ENCODE data around the gene DISP1.

Gene DISP1

DNA sequence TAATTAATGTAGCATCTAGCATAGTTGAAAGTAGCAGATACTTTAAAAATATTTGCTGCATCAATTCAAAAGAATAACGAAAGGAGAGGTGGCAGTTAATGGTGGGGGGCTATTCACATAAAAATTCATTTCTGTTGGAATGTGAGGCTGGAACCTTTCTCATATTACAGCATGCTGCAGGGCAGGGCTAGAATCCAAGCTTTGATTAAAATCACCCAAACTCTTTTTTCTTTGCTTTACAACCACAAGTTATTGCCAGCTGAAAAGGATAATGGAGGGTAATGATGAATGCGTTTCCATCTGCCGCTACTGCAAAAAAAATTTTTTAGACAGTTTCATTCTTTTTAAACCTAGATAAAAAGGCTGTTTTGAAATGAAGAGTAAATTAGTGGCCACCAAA lies 9.8 kb downstream of the DISP1 start:
- TF ChIP-seq, protein P1, sequence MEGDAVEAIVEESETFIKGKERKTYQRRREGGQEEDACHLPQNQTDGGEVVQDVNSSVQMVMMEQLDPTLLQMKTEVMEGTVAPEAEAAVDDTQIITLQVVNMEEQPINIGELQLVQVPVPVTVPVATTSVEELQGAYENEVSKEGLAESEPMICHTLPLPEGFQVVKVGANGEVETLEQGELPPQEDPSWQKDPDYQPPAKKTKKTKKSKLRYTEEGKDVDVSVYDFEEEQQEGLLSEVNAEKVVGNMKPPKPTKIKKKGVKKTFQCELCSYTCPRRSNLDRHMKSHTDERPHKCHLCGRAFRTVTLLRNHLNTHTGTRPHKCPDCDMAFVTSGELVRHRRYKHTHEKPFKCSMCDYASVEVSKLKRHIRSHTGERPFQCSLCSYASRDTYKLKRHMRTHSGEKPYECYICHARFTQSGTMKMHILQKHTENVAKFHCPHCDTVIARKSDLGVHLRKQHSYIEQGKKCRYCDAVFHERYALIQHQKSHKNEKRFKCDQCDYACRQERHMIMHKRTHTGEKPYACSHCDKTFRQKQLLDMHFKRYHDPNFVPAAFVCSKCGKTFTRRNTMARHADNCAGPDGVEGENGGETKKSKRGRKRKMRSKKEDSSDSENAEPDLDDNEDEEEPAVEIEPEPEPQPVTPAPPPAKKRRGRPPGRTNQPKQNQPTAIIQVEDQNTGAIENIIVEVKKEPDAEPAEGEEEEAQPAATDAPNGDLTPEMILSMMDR (IDR thresholded peaks at IDR 0.05; ENCODE audit: insufficient read depth, low read depth, low read length, missing control alignments) = no peak
- DNase-seq (ENCODE audit: low read depth) = no peak
- no peak overlapping the region for H3K4me3 ChIP-seq (ENCODE audit: low read length)

DNA sequence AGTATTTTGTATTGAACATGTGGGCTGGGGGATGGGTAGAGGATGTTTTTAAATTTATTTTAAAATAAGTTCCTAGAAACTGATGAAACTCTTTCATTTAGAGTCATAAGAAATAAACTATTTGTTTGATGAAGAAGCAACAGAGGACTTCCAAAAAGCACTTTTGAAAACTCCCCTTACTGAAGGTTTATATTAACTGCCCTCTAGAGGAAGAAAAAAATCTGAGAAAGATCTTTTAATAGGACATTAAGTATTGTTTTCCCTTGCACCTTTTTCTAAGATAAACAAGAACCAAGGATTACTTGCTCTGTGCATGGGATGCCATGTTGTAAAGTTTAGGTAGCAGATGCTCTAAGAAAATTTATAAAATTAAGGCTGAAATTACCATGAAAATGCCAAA lies 14.1 kb downstream of the DISP1 start:
- TF ChIP-seq, protein P1 (IDR thresholded peaks at IDR 0.05; ENCODE audit: insufficient read depth, low read depth, low read length, missing control alignments) = peak; percentile 17
- no peak for DNase-seq (ENCODE audit: low read depth)
- no peak overlapping the region for H3K4me3 ChIP-seq (ENCODE audit: low read length)

DNA sequence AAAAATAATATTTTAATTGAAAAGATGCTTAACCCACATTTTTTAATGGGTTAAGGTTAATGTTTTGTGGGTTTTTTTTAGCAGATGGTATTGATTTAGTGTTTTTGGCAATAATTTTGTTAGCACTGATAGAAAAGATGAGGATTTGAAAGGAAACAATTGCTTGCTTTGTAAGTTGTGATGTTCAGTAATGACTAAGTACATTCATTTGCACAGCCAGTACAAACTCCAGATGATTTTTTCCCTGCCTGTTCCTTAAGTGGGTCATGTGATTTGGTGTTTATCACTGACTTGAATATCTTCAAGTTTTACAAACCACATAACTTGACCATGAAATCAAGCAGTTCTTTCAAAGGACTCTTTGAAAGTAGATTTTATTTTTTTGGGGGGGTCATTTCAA lies 15.0 kb downstream of the DISP1 start:
- no peak for DNase-seq (ENCODE audit: low read depth)
- TF ChIP-seq, protein P1 (IDR thresholded peaks at IDR 0.05; ENCODE audit: insufficient read depth, low read depth, low read length, missing control alignments) = no peak
- H3K4me3 ChIP-seq (ENCODE audit: low read length) = no peak overlapping the region

DNA sequence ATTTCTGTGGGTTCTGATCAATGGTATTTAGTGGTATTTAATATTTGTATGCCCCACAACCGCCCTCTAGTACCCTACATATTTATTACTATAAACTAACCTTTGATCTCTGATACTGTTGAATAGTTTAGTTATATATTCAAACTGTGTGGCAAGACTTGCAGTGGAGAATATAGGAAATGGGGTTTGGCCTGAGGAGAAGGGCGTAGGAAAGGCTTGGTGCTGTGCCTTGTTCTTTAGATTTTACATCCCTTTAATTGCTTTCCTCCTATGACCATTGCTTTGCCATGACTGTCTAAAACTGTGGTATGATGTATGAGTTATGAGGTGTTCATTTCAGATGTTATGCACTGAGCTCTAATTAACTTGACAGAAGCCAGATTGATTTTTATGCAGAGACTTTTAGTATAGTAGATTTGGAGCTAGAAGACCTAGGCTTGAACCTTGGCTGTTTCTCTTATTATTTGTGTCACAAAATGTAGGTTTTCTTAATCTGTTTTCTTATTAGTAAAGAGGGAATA lies 18.6 kb downstream of the DISP1 start:
- DNase-seq (ENCODE audit: low read depth) = no peak
- TF ChIP-seq, protein P1 (IDR thresholded peaks at IDR 0.05; ENCODE audit: insufficient read depth, low read depth, low read length, missing control alignments) = no peak
- no peak overlapping the region for H3K4me3 ChIP-seq (ENCODE audit: low read length)

DNA sequence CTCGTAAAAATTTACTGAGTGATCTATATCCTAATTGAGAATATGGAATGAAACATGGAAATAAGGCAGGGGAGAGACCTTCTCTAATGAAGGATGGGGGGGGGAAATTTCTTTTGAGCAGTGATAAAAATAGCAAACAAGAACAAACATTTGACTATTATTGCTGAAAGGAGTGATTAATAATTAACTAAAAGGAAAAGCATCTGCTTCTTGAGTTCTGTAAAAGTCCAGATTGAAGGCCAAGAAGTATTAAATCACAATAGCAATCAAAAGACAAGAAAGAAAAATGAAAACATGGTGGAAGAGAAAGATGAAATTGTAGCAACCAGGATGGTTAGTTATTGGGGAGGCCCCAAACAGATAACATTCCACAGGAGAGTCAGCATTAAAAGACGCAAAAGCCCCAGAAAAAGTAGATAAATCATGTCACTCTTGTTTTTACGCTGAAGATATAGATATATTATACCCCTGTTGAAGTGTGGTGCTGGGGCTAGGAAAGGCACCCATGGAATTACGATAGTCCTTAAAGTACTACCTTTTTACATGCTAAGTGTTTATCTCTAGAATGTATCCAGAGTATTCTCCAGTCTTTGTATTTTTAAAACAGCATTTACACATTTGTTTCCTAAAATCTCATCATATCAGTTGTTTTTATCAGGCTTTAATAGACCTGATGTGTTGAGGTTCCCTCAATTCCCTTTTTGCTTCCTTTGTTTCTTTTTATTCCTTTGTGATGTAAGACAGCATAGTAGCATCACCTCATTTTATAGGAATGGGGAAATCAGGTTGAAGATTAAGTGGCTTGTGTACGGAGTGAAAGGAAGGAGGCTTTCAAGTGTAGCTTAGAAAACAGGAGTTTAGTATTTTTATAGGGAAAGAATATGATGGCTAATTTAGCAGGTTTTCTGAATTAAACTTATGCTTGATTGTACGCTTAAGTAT lies 28.9 kb downstream of the DISP1 start:
- TF ChIP-seq, protein P1 (IDR thresholded peaks at IDR 0.05; ENCODE audit: insufficient read depth, low read depth, low read length, missing control alignments) = no peak
- no peak overlapping the region for H3K4me3 ChIP-seq (ENCODE audit: low read length)
- no peak for DNase-seq (ENCODE audit: low read depth)

DNA sequence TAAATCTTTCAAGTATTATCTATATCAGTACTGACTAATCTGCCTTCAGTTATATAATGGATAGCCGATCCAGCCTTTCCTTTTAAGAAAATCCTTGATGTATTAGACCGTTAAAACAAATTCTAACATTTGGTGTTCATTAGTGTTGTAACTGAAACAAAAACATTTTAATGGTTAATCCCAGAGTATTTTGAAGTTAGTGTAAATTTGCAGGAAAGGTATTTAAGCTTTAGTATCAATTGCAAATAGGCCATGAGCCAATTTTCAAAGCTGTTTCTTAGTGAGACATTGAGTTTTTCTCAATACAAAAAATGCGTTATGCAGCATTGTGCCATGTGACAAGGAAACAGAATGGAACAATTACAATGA lies 29.6 kb downstream of the DISP1 start:
- H3K4me3 ChIP-seq (ENCODE audit: low read length) = no peak overlapping the region
- TF ChIP-seq, protein P1 (IDR thresholded peaks at IDR 0.05; ENCODE audit: insufficient read depth, low read depth, low read length, missing control alignments) = no peak
- DNase-seq (ENCODE audit: low read depth) = no peak
